Activated CD8-positive, alpha-beta memory T cell treated with anti-CD3 and anti-CD28 coated beads, Interleukin-2, amount 50 U/mL, for 1 hour (primary cell): ENCODE measurements around the gene TP53AIP1.

Source experiments
- DNase-seq: peaks from one replicate; pipeline ENCODE4 v3.0.0-alpha.2; 2020; ENCODE audit errors: extremely low read depth

Gene TP53AIP1

GRCh38 chr11:128890543-128891368 is 51.9 kb downstream of the TP53AIP1 start, which contains the start of gene KCNJ5:
KCNJ5 (plus strand) TSS chr11:128891356; CDS start chr11:128911274, 19,918 bp downstream.
- no peak for DNase-seq

GRCh38 chr11:128890216-128890542 is 52.5 kb downstream of the TP53AIP1 start:
- DNase-seq: no peak

GRCh38 chr11:128889657-128890213 is 52.9 kb downstream of the TP53AIP1 start:
- DNase-seq: no peak

GRCh38 chr11:128888034-128888985 is 54.4 kb downstream of the TP53AIP1 start:
- DNase-seq: no peak

- DNase-seq: no peak
These were observed 56.1 kb downstream of the TP53AIP1 start for GRCh38 chr11:128886406-128887124.
